Muscle of back (tissue), 11 donors: ENCODE data around the gene CACNA1I. TPM values are rescaled to one million over a fixed set of nuclear protein-coding genes. Genes with fewer than 3 reads are reported as not detected.

ENCODE experiments used
- DNase-seq, 3 donors: peaks; one replicate each; pipeline versions ENCODE4 v3.0.0 to v3.0.0-alpha.2; 2013
- polyA plus RNA-seq, 10 donors: library from polyadenylated mRNA; unstranded; fragments of 120-200 nt; gene quantifications; one replicate each; pipeline ENCODE4 v1.2.1, GENCODE V29; 2013; ENCODE audit not compliant: insufficient read length in 10 of 10

The CACNA1I gene
- polyA plus RNA-seq, 10 donors, result 0.07 to 1.2 (median 0.18) TPM

- no peak for DNase-seq
Measured at GRCh38 chr22:39623603-39624500, 53.3 kb downstream of the CACNA1I start.

- no peak for DNase-seq
Measured at GRCh38 chr22:39624501-39624821, 53.9 kb downstream of the CACNA1I start.

GRCh38 chr22:39625569-39626537 is 55.3 kb downstream of the CACNA1I start:
- no peak for DNase-seq

- DNase-seq, result no peak
Measured at GRCh38 chr22:39627208-39627607, 56.7 kb downstream of the CACNA1I start.

- peak in 1 of 3 donors; percentile 39 for DNase-seq
Measured at GRCh38 chr22:39627865-39628562, 57.5 kb downstream of the CACNA1I start.

GRCh38 chr22:39628563-39629080 is 58.1 kb downstream of the CACNA1I start:
- no peak for DNase-seq

GRCh38 chr22:39629851-39630250 is 59.3 kb downstream of the CACNA1I start:
- no peak for DNase-seq

GRCh38 chr22:39630721-39631120 is 60.2 kb downstream of the CACNA1I start:
- no peak for DNase-seq

GRCh38 chr22:39631381-39632286 is 61.1 kb downstream of the CACNA1I start:
- no peak for DNase-seq

GRCh38 chr22:39634530-39635405 is 64.2 kb downstream of the CACNA1I start:
- peak in 1 of 3 donors; percentile 71 for DNase-seq

GRCh38 chr22:39635719-39636118 is 65.2 kb downstream of the CACNA1I start:
- no peak for DNase-seq

- no peak for DNase-seq
Measured at GRCh38 chr22:39638958-39639357, 68.4 kb downstream of the CACNA1I start.

GRCh38 chr22:39641660-39642310 is 71.2 kb downstream of the CACNA1I start:
- DNase-seq, result no peak

- DNase-seq, result no peak
Measured at GRCh38 chr22:39643311-39644083, 72.9 kb downstream of the CACNA1I start.

GRCh38 chr22:39645532-39645931 is 75.0 kb downstream of the CACNA1I start:
- no peak for DNase-seq

- DNase-seq, result no peak
Measured at GRCh38 chr22:39646398-39647063, 76.0 kb downstream of the CACNA1I start.

GRCh38 chr22:39647836-39648629 is 77.5 kb downstream of the CACNA1I start:
- DNase-seq, result no peak
